ENCODE data around the gene PLS1.
"Not testable (repeated sequence)": the region's sequence is repeated elsewhere in the genome, so short reads cannot be mapped to it uniquely, and the experiment has no call there.

Gene PLS1

DNA sequence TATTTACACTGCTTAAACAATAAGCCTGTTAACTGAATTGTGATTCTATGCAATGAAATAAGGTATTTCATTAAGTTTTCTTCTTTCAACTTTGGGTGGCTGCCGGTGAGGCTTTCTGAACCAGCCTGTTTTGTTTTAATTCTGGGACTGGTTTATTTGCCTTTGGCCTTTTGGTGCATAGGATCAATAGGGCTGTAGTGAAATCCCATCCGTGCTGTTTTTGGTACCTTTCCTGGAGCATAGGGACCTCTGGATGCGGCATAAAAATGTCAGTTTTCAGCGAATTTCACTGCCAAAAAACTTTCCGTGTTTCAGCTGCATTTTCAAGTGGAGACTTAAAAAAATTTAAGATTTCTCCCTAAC is 514 bp downstream of the PLS1 start:
- DNase-seq = no peak

DNA sequence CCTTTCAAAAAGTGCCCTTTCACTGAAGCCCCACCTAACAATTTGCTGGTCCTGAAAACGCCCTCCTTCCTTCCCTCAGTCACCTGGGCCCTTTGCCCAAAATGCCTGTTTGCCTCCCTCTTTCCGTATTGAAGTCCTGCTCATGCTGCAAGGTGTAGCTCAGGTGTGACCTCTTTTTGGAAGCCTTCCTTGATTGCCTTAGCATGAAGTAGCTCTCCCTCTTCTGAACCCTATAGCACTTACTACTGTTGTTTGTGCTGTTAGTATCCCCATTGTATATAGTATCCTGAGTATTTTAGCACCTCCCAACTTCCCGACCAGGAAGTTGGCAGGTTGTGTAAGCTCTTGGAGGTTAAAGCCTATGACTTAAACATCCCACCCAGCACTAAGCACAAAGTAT is 1.7 kb downstream of the PLS1 start:
- peak; percentile 17 for DNase-seq

DNA sequence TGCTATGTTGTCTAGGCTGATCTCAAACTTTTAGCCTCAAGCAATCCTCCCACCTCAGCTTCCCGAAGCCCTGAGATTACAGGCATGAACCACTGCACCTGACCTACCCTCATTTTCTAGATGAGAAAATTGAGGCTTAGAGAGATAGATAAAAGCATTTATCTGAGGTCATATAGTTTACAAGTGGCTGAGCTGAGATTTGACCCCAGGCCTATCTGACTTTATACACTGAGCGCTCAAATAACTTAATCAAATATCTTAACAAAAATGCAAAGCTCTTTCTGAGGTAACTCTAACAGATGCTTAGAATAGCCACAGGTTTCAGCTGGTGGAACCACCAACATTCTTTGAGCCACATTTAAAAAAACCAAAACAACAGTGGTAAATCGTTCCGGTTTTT is 5.5 kb downstream of the PLS1 start:
- no peak for DNase-seq

DNA sequence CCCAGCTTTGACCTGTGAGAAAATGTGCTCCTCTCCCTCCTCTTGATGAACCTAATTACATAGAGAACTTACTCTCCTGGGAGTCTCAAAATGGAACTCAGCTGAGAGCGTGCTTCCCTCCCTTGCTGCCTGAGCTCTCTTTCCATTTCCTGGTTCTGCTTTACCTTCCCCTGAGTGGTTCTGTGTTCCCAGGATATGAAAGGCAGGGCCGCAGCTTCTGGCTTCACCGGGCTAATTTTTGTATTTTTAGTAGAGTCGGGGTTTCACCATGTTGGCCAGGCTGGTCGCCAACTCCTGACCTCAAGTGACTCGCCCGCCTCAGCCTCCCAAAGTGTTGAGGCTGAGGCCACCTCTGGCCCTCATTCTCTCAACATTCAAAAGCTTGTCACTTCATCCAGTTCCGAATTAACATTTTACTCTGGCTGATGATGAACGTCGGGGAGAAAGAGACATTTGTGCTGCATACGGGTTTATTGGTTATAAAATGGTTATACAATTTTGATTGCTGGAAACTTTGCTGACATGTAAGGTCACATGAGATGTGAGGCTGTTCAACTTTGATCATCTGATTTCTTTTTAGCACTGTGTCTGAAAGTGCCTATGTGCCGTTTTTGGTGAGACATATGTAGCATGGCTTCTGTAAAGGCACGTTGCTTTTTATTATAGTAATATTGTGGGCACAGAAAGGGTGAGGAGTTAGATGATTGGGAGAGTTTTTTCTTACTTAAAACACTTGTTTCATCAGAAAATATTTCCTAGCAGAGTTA is 6.6 kb downstream of the PLS1 start:
- no peak for DNase-seq

DNA sequence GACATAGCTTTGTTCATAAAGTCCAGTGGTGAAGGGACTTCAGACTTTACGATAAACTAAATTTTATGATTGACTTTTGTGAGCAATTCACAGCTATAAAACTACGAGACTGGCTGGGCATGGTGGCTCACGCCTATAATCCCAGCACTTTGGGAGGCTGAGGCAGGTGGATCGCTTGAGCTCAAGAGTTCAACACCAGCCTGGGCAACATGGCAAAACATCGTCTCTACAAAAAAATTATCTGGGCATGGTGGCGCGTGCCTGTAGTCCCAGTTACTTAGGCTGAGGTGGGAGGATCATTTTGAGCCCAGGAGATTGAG is 7.2 kb downstream of the PLS1 start:
- DNase-seq = not testable (repeated sequence)

DNA sequence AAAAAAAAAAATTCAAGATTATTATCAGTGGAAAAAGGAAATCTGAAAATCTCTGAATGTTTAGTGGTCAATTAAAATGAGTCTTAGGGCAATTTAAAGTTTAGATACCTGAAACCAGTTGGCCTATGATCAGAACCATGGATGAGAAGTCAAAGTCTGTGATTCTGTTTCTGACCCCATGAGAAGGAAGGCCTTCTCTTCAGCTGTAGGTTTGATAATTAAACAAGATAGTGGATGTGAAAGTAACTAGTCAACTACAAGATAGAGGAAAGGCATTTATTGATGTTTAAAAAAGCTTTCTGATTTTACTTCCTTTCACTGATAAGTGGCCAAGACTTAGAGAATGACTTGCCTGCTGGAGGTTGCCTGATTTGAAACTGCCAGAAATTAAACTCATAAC is 8.7 kb downstream of the PLS1 start:
- no peak for DNase-seq

DNA sequence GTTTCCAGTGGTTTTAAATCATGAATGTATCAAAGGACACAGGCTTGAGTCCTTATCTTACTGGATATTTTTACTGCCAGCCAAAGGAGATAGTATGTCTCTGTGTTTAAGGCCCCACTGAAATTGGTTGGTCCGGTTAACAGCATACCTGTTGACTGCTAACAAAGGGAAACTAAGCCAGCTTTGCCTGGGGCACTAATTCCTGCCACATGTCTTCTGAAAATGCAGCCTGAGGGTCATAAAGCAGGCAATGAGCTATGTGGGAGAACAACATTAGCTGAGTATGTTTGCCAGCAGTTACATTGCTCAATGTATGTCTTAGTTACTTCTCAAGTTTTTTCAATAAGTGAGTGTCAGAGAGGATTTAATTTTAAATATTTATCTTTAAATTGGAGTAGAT is 12.4 kb downstream of the PLS1 start:
- no peak for DNase-seq

DNA sequence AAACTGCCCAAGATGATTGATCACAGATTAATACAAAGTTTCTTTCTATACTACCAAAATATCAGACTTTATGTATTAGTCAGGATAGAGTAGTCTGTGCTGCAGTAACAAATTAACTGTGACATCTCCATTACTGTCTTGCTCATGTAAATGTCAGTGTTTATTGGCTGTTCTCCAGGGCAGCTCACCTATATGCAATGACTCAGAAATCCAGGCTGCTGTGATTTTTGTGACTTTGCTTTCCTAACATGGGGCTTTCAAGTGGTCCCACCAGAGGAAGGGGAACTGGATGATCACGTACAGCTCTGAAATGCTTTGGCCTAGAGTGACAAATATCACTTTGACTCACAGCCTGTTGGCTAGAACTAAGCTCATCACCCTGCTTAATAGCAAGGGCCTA is 12.9 kb downstream of the PLS1 start:
- DNase-seq = no peak

DNA sequence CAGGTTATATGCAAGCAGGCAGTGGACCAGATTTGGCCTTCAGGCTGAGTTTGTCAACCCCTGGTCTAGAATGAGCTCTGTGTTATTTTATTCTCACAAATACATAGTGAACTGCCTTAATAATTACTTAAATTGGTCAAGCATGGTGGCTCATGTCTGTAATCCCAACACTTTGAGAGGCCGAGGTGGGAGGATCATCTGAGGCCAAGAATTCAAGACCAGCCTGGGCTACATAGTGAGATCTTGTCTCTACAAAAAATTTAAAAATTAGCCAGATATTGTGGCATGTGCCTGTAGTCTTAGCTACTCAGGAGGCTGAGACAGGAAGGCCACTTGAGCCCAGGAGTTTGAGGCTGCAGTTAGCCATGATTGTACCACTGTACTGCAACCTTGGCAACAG is 15.0 kb downstream of the PLS1 start:
- no peak for DNase-seq

DNA sequence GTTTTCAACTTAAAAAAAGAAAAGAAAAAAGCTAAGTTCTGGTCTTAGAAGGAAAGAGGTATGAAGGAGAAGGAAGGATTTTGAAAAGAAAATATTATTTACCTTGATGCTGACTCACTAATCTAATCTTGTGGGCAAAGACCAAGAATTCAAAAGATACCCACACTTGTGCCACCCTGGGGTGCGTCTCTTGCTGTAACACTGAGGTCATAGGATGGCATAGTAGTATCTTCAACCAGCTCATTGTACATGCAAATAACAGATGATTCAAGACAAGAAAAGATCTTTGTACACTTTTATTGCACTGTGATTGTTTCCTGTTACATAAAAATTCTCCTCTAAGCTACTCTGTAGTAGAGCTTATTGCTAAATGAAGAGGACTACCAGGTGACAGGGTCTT is 17.3 kb downstream of the PLS1 start:
- no peak for DNase-seq

DNA sequence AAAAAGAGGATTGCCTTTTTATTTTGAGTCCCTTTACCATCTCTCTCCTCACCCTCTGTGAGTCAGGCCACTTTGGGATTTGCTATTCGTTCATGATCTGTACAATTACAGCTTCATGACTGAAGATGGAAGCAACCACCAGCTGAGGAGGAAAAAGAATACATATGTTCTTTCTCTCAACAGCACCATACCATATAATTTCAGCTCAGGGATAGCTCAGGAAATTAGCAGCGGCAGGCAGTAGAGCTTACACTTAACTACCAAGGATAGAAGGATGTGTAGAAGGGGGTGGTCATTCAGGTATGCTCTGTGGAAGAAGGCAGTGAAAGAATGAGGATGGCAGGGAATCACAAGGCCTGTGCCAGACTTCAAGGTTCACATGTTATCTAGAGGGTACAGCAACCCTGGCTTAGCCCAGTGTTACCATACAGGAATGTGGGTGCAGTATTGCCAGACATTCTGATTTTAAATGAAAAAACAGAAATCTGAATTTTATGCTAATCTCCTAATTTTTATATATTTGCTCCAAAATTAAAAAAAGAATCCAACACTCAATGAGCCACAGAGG is 17.9 kb downstream of the PLS1 start:
- no peak for DNase-seq

DNA sequence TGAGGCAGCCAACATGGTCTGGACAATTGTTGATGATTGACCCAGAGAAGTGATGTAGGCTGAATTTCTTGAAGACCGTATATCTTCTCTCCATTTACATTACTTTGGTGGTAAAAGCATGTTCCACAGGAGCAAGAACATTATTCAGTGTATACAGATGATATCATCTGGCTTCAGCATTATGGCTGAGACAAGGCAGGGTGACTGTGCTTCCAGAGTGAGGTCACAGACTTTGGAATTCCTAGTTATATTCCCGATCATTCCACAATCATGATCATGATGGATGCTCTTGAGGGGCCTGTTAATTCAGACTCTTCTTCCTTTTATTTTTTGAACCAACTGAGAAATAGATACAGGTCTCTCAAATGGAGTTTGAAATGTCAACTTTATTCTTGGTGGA is 19.0 kb downstream of the PLS1 start:
- DNase-seq = no peak

DNA sequence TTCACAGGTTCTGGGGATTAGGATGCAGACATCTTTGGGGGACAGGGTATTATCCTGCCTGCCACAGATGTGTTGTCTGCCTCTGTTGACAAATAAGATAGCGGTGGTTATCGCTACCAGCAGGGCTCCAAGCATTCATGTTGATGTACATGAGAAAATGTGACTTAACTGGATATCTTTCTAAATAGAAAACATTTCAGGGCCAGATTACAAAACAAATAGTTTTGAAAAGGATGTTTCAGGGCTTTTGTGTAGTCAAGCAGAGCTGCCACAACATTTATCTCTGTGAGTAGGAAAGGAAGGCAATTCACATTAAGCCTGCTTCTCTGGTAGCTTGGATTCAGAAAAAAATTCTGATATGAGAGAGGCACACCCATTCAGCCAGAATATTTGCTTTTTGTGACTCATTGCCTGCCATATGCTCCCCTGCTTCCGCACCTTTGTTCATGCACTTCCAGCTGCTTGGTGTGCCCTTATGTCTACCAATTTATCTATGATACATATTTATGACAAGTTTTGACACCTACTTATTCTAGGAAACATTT is 22.8 kb downstream of the PLS1 start:
- peak; percentile 95 for DNase-seq

DNA sequence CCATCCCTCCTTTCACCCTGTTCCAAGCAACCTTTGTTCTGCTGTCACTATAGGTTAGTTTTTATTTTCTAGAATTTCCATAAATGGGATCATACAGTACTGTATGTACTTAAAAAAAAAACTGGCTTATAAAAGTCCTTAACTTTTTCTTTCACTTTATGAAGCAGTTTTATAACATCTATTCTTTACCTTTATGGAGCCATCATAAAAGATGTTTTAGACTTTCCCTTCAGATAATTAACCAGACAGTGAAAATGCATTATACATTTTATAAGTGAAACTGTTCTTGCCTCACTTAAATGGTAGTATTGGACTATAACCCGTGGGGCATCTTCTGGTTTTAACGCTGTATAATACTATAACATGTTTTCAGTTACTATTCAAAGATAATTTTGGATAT is 26.2 kb downstream of the PLS1 start:
- no peak for DNase-seq

DNA sequence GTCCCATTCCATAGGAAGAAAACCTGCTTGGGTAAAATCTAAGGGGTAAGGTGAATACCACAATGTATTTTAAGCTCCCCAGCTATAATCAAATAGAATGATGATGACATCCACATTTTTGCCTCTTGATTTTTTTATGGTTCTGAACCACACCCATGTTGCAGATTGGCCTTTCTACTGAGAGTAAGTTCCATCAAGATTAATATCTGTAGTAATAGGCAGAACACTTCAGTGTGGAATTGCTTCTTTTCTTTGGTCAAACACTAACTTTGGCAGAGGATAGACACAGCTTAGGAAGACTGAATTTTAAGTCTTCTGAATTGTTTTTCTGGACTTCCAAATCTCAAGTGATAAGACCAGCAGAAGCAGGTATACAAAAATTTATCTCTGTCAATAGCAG is 27.0 kb downstream of the PLS1 start:
- DNase-seq = no peak

DNA sequence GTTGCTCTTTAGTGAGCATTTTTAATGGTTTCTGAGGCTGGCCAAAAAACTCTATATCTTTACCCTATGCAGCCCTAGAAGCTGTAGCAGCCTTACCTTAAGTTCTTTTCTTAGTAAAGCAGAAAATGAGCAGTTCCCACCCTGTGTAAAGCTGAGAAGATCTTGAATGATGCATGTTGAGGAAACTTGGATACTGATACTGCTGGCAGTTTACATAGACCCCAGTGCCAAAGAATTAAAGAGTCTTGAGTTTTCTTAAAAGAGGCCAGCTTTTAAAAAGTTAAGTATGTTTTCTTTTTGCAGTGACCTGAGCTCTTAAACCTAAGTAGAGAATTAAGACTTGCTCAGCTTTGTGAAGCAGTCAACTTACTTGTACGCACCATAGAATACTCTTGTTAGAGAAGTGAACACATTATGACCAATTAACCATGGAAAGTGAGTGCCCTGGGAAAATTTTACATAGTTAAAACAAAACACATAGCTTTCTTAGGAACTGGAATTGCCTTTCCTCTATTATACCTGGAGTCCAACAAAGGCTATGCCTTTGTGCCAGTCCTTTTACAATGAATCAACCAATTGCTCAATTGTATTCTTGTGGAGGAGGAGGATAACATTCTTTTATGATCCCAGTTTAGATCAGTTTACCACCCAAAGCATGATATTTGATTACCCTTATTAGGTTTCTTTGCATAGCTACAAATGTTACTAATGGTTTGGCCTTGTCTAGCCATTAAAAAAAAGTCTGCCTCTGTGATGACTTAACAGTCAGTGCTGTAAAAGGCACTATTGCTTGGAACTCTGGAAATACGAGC is 28.4 kb downstream of the PLS1 start:
- no peak for DNase-seq

DNA sequence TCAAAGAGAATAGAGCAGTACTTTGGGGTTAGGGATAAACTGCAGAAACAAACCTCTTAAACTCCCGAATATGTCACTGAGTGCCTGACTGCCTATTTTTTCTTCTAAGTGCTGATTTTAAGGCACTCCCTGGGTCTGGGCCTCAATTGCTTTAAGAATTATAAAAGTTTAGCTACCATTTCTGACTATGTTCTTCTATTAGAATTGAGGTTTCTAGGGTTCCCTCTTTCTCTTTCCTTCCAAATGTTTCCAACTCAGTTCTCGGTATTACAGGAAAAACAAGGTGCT is 28.9 kb downstream of the PLS1 start:
- no peak for DNase-seq

DNA sequence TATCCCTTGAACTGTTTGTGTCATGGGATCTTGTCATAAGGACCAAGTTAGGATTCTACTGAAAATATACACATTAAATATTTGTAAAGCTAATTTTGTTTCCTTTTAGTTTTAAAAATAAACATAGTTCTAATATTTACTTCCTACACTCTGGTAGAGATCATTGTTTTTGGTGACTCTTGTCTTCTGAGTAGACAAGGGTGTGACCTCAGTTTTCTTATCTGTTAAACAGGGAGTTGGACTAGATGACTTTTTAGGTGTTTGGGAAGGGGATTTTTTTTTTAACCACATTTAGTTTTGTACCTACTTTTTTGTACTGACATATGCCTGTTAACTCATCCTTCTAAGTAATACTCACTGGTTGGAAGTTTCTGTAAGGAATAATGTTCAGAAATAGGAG is 30.8 kb downstream of the PLS1 start:
- no peak for DNase-seq

DNA sequence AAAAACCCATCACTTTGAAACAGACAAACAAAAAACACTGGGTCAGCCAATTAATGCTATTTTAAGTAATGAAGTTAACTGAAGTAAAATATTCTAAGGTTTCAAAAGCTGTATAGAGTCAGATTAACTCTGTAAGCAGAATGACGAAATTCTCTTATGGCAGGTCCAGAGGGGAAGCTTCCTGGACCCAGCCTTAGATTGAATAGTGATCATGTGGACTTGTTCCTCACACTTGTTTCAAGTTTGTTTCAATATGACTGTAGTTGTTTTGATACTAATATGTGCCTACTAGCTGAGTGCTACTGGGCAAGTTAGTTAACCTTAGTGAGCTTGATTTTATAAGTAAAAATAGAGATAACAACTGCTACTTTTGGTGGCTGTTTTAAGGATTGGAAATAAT is 32.6 kb downstream of the PLS1 start:
- no peak for DNase-seq

DNA sequence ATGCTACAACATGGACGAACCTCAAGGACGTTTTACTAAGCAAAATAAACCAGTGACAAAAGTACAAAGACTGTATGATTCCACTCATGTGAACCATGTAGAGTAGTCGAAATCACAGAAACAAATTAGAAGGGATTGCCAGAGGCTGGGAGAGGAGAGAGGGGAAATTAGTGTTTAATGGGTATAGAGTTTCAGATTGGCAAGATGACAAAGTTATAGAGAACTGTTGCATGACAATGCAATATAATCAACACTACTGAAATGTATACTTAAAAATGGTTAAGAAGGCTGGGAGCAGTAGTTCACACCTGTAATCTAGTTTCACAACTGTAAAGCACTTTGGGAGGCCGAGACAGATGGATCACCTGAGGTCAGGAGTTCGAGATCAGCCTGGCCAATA is 36.9 kb downstream of the PLS1 start:
- DNase-seq = peak; percentile 5

DNA sequence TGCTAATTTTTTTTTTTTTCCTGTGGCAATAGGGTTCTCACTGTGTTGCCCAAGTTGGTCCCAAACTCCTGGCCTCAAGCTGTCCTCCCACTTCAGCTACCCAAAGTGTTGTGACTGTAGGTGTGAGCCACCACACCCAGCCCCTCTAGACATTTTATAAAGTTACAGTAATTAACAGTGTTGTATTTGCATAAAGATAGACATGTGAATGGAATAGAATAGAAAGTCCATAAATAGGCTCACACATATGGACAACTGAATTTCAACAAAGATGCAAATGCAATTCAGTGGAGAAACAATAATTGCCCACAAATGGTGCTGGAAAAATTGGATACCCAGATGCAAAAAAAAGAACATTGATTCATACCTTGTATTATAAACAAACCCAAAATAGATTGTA is 39.9 kb downstream of the PLS1 start:
- DNase-seq = no peak

DNA sequence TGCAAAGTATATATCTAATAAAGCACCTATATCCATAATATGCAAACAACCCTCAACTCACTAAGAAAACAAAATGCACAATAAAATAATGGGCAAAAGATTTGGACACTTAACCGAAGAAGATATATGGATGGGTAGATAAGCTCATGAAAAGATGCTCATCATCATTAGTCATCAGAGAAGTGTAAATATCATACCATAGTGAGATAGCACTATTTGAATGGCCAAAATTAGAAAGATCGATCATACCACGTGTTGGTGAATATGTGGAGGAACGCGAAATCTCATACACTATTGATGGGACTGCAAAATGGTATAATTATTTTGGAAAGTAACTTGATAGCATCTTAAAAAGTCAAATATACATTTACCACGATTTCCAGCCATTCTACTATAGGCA is 40.5 kb downstream of the PLS1 start:
- no peak for DNase-seq

DNA sequence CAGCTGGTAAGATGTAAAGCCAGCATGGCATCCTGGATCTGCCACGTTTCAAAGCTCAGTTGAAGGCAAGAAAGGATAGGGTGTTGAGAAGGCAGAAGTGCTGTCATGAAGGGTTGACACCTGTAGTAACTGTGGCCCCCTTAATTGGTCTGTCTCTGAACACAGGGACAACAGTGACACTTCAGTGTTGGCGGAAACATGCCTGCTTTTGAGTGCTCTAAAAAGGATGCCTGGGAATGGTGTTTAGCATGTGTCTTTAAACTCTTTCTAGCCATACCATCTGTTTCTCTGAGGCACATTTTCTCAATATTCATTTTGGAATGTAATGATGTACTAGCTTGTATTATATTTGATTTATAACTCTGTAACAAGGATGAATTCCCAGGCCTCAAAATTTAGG is 42.1 kb downstream of the PLS1 start:
- no peak for DNase-seq

DNA sequence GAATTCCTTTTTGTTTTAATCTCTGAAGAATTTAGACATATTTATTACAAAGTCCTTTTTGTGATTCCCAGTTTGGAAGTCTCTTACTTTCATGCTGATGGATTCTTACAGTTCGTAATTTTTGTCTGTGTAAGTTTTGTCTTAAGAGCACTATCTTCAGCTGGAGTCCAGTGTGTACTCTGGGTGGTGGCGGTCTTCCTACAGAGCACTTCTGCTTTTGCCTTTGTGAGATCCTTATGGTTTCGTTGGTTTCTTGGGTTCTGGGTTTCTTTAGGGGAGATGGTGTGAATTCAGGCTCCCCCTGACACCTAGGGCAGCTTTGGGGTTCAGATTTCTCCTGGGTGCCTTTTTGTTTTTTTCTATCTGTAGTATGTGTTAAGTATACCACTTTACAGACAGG is 45.3 kb downstream of the PLS1 start:
- DNase-seq = no peak

DNA sequence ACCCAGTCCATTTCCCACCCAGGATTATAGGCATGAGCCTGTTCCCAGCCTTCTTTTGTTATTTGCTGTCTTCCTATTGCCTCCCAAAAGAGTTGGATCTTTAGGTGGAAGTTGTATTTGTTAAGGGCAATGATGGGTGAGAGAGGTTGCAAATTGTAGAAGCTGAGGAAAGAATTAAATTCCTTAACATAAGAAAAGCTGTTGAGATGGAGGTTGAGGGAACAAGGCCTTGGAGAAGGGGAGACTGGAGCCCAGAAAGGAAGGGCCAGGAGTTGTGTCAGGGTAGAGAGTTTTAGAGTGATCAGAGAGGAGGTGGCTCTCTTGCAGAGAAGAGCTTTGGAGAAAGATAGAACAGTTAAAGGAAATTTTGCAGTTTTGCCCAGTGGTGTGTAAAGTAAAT is 46.8 kb downstream of the PLS1 start:
- DNase-seq = no peak

All from DMS53 (cell line).